ENCODE results near the gene RAB40C. TPM values are rescaled to one million over a fixed set of nuclear protein-coding genes. Genes with fewer than 3 reads are reported as not detected.

Gene RAB40C
- total and polyA plus RNA-seq, 4 donors: 6.1 to 11.0 (median 9.2) TPM

DNA sequence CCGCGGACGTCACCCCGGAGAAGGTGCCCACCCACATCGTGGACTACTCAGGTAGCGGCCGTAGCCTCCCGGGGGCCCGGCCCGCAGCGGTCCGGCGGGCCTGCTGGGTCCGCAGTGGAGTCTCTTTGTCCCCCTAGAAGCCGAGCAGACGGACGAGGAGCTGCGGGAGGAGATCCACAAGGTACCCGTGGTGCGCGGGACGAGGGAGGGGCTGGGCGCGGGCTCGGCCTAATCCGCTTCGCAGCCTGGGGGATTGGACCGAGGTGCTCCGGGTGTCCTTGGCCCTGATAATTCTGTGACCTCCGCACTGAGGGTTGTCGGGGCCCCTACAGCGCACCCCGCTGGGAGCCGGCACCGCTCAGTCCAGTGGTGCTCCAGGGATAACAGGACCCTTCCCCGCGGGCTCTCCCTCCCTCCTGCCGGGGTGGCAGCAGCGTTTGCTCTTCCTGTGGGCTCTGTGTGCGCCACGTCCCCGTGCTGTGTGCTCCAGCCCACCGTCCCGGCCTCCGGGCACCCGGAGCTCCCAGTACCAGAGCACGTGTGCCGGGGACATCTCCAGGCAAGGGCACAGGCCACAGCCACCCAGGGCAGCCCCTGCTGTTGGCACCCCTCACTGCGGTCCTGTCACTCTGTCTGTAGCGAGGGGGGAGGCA is 78.8 kb downstream of the RAB40C start (continued):
- TF ChIP-seq SP1 (IDR thresholded peaks at IDR 0.05) (no peak), HNF4A (conservative IDR thresholded peaks at IDR 0.05) (no peak)

- H3K4me1 ChIP-seq (ENCODE audit: control insufficient read depth in 4 of 4, insufficient read depth in 4 of 4, low read length in 3 of 4): peaks cover 7 to 19% (median 15%) of the 10 kb centered on the region in 4 donors
- no peak for DNase-seq (ENCODE audit: low spot score)
- H3K27ac ChIP-seq (ENCODE audit: low read depth in 1 of 2, low read length in 2 of 2): no peak overlapping the region
- TF ChIP-seq HNF4A (conservative IDR thresholded peaks at IDR 0.05): no peak
- TF ChIP-seq YY1 (IDR thresholded peaks at IDR 0.05): no peak
- TF ChIP-seq, protein P1, sequence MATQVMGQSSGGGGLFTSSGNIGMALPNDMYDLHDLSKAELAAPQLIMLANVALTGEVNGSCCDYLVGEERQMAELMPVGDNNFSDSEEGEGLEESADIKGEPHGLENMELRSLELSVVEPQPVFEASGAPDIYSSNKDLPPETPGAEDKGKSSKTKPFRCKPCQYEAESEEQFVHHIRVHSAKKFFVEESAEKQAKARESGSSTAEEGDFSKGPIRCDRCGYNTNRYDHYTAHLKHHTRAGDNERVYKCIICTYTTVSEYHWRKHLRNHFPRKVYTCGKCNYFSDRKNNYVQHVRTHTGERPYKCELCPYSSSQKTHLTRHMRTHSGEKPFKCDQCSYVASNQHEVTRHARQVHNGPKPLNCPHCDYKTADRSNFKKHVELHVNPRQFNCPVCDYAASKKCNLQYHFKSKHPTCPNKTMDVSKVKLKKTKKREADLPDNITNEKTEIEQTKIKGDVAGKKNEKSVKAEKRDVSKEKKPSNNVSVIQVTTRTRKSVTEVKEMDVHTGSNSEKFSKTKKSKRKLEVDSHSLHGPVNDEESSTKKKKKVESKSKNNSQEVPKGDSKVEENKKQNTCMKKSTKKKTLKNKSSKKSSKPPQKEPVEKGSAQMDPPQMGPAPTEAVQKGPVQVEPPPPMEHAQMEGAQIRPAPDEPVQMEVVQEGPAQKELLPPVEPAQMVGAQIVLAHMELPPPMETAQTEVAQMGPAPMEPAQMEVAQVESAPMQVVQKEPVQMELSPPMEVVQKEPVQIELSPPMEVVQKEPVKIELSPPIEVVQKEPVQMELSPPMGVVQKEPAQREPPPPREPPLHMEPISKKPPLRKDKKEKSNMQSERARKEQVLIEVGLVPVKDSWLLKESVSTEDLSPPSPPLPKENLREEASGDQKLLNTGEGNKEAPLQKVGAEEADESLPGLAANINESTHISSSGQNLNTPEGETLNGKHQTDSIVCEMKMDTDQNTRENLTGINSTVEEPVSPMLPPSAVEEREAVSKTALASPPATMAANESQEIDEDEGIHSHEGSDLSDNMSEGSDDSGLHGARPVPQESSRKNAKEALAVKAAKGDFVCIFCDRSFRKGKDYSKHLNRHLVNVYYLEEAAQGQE (IDR thresholded peaks at IDR 0.05): no peak
- TF ChIP-seq HNF4G (IDR thresholded peaks at IDR 0.05): no peak
- TF ChIP-seq RAD21 (IDR thresholded peaks at IDR 0.05): no peak
- TF ChIP-seq FOXA1 (IDR thresholded peaks at IDR 0.05): no peak
- TF ChIP-seq FOXA2 (IDR thresholded peaks at IDR 0.05): no peak
- TF ChIP-seq TAF1 (conservative IDR thresholded peaks at IDR 0.05): no peak
- peaks cover 5 to 37% (median 19%) of the 10 kb centered on the region in 4 donors for H3K36me3 ChIP-seq (ENCODE audit: control insufficient read depth in 4 of 4, insufficient read depth in 3 of 4, low read depth in 1 of 4, low read length in 3 of 4)
- WGBS: 95% methylated on average over 13 of the region's 13 CpGs
- no peaks in the 10 kb centered on the region for H3K27me3 ChIP-seq (ENCODE audit: control insufficient read depth in 4 of 4, insufficient read depth in 4 of 4, low read length in 3 of 4)
- H3K9me3 ChIP-seq (ENCODE audit: control insufficient read depth in 4 of 4, low read length in 3 of 4): no peaks in the 10 kb centered on the region
- H3K4me3 ChIP-seq (ENCODE audit: low read depth in 1 of 3, low read length in 3 of 3): no peak overlapping the region
- no peak overlapping the region for H3K9ac ChIP-seq (ENCODE audit: low read depth in 1 of 2, low read length in 2 of 2)
Observed at GRCh38 chr16:669666-670065, 79.8 kb downstream of the RAB40C start.

DNA sequence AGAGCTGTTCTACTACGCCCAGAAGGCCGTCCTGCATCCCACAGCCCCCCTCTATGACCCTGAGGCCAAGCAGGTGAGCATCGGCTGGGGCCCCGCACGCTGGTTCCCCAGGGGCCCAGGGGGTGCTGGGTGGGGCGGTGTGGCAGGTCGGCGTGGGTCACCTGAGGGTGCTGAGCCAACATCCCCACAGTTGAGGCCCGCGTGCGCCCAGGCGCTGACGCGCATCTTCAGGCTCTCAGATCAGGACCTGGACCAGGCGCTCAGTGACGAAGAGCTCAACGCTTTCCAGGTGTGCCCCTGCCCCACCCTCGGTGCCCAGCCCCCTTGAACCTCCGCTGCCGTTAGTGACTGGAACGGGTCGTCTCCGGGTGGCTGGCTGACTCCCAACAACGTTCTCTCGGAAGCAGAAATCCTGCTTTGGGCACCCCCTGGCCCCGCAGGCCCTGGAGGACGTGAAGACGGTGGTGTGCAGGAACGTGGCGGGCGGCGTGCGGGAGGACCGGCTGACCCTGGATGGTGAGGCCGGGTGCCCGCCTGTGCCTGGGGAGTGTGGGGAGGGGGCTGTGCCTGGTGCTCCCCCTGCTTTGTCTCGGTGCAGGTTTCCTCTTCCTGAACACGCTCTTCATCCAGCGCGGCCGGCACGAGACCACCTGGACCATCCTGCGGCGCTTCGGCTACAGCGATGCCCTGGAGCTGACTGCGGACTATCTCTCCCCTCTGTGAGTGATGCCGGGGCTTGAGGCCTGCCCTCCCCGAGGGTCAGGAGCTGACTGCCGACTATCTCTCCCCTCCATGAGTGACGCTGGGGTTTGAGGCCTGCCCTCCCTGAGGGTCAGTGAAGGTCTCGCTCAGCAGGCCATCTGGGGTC is 80.9 kb downstream of the RAB40C start:
- H3K36me3 ChIP-seq (ENCODE audit: control insufficient read depth in 4 of 4, insufficient read depth in 3 of 4, low read depth in 1 of 4, low read length in 3 of 4): peaks cover 5 to 37% (median 19%) of the 10 kb centered on the region in 4 donors
- H3K27me3 ChIP-seq (ENCODE audit: control insufficient read depth in 4 of 4, insufficient read depth in 4 of 4, low read length in 3 of 4): no peaks in the 10 kb centered on the region
- no peaks in the 10 kb centered on the region for H3K9me3 ChIP-seq (ENCODE audit: control insufficient read depth in 4 of 4, low read length in 3 of 4)
- H3K27ac ChIP-seq (ENCODE audit: low read depth in 1 of 2, low read length in 2 of 2): no peak overlapping the region
- peaks cover 13 to 30% (median 19%) of the 10 kb centered on the region in 4 donors for H3K4me1 ChIP-seq (ENCODE audit: control insufficient read depth in 4 of 4, insufficient read depth in 4 of 4, low read length in 3 of 4)
- DNase-seq (ENCODE audit: low spot score): no peak
- 95% methylated on average over 52 of the region's 52 CpGs for WGBS
- no peak overlapping the region for H3K4me3 ChIP-seq (ENCODE audit: low read depth in 1 of 3, low read length in 3 of 3)
- H3K9ac ChIP-seq (ENCODE audit: low read depth in 1 of 2, low read length in 2 of 2): no peak overlapping the region
- TF ChIP-seq YY1 (IDR thresholded peaks at IDR 0.05): no peak
- TF ChIP-seq HNF4A (conservative IDR thresholded peaks at IDR 0.05): no peak
- no peak for TF ChIP-seq RAD21 (IDR thresholded peaks at IDR 0.05)
- TF ChIP-seq, protein P1 (IDR thresholded peaks at IDR 0.05): no peak
- no peak for TF ChIP-seq FOXA1 (IDR thresholded peaks at IDR 0.05)
- TF ChIP-seq JUND (IDR thresholded peaks at IDR 0.05): no peak
- no peak for TF ChIP-seq FOXA2 (IDR thresholded peaks at IDR 0.05)
- no peak for TF ChIP-seq NR2F2 (IDR thresholded peaks at IDR 0.05)
- no peak for TF ChIP-seq SP1 (IDR thresholded peaks at IDR 0.05)
- TF ChIP-seq, protein P2, sequence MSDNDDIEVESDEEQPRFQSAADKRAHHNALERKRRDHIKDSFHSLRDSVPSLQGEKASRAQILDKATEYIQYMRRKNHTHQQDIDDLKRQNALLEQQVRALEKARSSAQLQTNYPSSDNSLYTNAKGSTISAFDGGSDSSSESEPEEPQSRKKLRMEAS (IDR thresholded peaks at IDR 0.05): no peak
- TF ChIP-seq EGR1 (IDR thresholded peaks at IDR 0.05; ENCODE audit: low read depth in 2 of 2): no peak
- no peak for TF ChIP-seq TAF1 (conservative IDR thresholded peaks at IDR 0.05)
- TF ChIP-seq GABPA (IDR thresholded peaks at IDR 0.05 in 1 of 2, conservative IDR thresholded peaks at IDR 0.05 in 1 of 2): no peak
- TF ChIP-seq HNF4G (IDR thresholded peaks at IDR 0.05): no peak
- TF ChIP-seq, protein P3, sequence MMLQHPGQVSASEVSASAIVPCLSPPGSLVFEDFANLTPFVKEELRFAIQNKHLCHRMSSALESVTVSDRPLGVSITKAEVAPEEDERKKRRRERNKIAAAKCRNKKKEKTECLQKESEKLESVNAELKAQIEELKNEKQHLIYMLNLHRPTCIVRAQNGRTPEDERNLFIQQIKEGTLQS (IDR thresholded peaks at IDR 0.05): no peak
- TF ChIP-seq, protein P4, sequence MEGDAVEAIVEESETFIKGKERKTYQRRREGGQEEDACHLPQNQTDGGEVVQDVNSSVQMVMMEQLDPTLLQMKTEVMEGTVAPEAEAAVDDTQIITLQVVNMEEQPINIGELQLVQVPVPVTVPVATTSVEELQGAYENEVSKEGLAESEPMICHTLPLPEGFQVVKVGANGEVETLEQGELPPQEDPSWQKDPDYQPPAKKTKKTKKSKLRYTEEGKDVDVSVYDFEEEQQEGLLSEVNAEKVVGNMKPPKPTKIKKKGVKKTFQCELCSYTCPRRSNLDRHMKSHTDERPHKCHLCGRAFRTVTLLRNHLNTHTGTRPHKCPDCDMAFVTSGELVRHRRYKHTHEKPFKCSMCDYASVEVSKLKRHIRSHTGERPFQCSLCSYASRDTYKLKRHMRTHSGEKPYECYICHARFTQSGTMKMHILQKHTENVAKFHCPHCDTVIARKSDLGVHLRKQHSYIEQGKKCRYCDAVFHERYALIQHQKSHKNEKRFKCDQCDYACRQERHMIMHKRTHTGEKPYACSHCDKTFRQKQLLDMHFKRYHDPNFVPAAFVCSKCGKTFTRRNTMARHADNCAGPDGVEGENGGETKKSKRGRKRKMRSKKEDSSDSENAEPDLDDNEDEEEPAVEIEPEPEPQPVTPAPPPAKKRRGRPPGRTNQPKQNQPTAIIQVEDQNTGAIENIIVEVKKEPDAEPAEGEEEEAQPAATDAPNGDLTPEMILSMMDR (IDR thresholded peaks at IDR 0.05; ENCODE audit: low read depth, low read length, missing input control): no peak

Data from liver (tissue), 9 donors.